SU-DHL-6 (cell line): Measurements from ENCODE around the gene PDE6C.

Experiments used
- H2AFZ ChIP-seq: fragments of 200-600 bp; sonication (generic); 2 replicates; pipeline ENCODE4 v1.6.1; 2014; ENCODE audit warnings: low read depth, mild to moderate bottlenecking, moderate library complexity, mixed read lengths, antibody characterized with exemption, low read length; ENCODE audit not compliant: severe bottlenecking
- H3F3A ChIP-seq: fragments of 200-600 bp; shearing (Covaris generic); 2 replicates; pipeline ENCODE4 v1.6.0; 2016; ENCODE audit warnings: antibody characterized with exemption, mild to moderate bottlenecking; ENCODE audit not compliant: insufficient read depth
- H3K27ac ChIP-seq: fragments of 200-600 bp; sonication (generic); 2 replicates; pipeline ENCODE4 v1.5.1; 2016; ENCODE audit warnings: low read depth, mild to moderate bottlenecking, low read length, moderate library complexity, mixed read lengths
- H3K27me3 ChIP-seq: fragments of 200-600 bp; sonication (generic), shearing (Covaris generic); 2 replicates; pipeline ENCODE4 v1.6.0; 2014; ENCODE audit warnings: mild to moderate bottlenecking, low read length
- H3K36me3 ChIP-seq: fragments of 200-600 bp; sonication (generic); 2 replicates; pipeline ENCODE4 v1.6.1; 2014; ENCODE audit warnings: mild to moderate bottlenecking, low read length, mixed read lengths
- H3K4me2 ChIP-seq: fragments of 300-600, 200-600 bp; shearing (Covaris generic), sonication (generic); 2 replicates; pipeline ENCODE4 v1.6.0; 2014; ENCODE audit warnings: low read length, low read depth, mild to moderate bottlenecking; ENCODE audit not compliant: poor library complexity, severe bottlenecking
- H3K4me3 ChIP-seq: fragments of 200-600 bp; sonication (generic); 2 replicates; pipeline ENCODE4 v1.5.1; 2014; ENCODE audit warnings: antibody characterized with exemption, low read length, mild to moderate bottlenecking, mixed read lengths; ENCODE audit not compliant: insufficient read depth, poor library complexity, severe bottlenecking
- H3K79me2 ChIP-seq: fragments of 200-600 bp; sonication (generic); 2 replicates; pipeline ENCODE4 v1.6.1; 2014; ENCODE audit warnings: mild to moderate bottlenecking, low read length, moderate library complexity; ENCODE audit not compliant: insufficient read depth
- H3K9ac ChIP-seq: fragments of 200-600 bp; sonication (generic); 2 replicates; pipeline ENCODE4 v1.7.0; 2014; ENCODE audit warnings: mild to moderate bottlenecking, low read length
- H3K9me2 ChIP-seq: fragments of 200-600 bp; sonication (generic); replicated peaks from 2 replicates; pipeline ENCODE4 v1.6.1; 2014; ENCODE audit warnings: low read length; ENCODE audit not compliant: insufficient read depth
- H3K9me3 ChIP-seq: fragments of 200-600 bp; sonication (generic); 2 replicates; pipeline ENCODE4 v1.6.1; 2014; ENCODE audit warnings: low read length, mixed read lengths; ENCODE audit not compliant: insufficient read depth
- H4K20me1 ChIP-seq: fragments of 200-600 bp; sonication (generic); 2 replicates; pipeline ENCODE4 v1.6.1; 2014; ENCODE audit warnings: low read depth, mild to moderate bottlenecking, antibody characterized with exemption, low read length, moderate library complexity, mixed read lengths
- EZH2phosphoT487 ChIP-seq: fragments of 200-600 bp; sonication (generic), shearing (Covaris generic); conservative IDR thresholded peaks from 2 replicates; pipeline ENCODE4 v1.6.1; 2018; ENCODE audit warnings: mild to moderate bottlenecking, antibody characterized with exemption, low read length, moderate library complexity, mixed read lengths
- TF ChIP-seq, protein P1 (sequence below): fragments of 200-600 bp; sonication (generic); IDR thresholded peaks from one replicate; pipeline ENCODE4 v1.5.1; 2017; ENCODE audit warnings: antibody characterized with exemption, mild to moderate bottlenecking, low read length, moderate library complexity; ENCODE audit not compliant: insufficient read depth, poor library complexity, severe bottlenecking

Gene PDE6C

DNA sequence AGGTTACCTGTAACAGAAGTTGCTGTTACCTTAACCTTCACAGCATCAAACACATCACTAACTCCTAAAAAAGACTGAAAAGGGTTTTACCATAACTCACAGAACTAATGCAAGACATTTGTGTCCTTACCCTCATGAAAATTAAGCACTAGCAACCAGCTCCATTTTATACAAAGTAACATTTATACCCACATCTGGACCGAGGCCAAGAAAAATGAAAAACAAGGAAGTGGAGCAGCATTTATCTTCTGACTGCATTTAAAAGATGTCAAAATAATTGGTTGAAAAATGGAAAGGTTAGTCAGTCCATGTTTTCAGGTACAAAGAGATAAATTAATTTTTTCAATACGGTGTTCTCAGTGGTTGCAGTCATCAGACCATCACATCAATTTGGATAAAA is 8.2 kb upstream of the PDE6C start:
- no peaks in the 10 kb centered on the region for H4K20me1 ChIP-seq
- TF ChIP-seq EZH2phosphoT487: no peak
- TF ChIP-seq, protein P1, sequence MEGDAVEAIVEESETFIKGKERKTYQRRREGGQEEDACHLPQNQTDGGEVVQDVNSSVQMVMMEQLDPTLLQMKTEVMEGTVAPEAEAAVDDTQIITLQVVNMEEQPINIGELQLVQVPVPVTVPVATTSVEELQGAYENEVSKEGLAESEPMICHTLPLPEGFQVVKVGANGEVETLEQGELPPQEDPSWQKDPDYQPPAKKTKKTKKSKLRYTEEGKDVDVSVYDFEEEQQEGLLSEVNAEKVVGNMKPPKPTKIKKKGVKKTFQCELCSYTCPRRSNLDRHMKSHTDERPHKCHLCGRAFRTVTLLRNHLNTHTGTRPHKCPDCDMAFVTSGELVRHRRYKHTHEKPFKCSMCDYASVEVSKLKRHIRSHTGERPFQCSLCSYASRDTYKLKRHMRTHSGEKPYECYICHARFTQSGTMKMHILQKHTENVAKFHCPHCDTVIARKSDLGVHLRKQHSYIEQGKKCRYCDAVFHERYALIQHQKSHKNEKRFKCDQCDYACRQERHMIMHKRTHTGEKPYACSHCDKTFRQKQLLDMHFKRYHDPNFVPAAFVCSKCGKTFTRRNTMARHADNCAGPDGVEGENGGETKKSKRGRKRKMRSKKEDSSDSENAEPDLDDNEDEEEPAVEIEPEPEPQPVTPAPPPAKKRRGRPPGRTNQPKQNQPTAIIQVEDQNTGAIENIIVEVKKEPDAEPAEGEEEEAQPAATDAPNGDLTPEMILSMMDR: no peak
- H3K27me3 ChIP-seq: no peaks in the 10 kb centered on the region
- no peaks in the 10 kb centered on the region for H3K9me2 ChIP-seq
- no peak overlapping the region for H3K27ac ChIP-seq
- H3K4me3 ChIP-seq: no peak overlapping the region
- H3K4me2 ChIP-seq: no peak overlapping the region
- no peaks in the 10 kb centered on the region for H3F3A ChIP-seq
- no peaks in the 10 kb centered on the region for H3K9me3 ChIP-seq
- no peaks in the 10 kb centered on the region for H3K36me3 ChIP-seq
- no peak overlapping the region for H2AFZ ChIP-seq
- no peaks in the 10 kb centered on the region for H3K79me2 ChIP-seq
- H3K9ac ChIP-seq: no peak overlapping the region

DNA sequence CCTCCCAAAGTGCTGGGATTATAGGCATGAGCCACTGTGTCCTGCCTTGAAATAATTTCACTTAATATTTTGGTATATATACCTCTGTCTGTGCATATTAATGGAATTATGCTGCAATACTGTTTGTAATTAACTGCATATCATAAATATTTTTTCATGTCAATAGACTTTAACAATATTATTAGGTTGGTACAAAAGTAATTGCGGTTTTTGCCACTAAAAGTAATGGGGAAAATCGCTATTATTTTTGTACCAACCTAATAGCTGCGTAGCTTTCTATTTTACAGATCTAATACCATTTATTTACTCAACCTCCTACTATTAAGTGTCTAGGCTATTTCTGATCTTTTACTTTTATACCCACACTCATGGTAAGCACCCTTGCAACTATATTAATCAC is 3.9 kb upstream of the PDE6C start:
- Histone ChIP-seq H3K9me3 (no peaks in the 10 kb centered on the region), H2AFZ (no peak overlapping the region), H3K9ac (no peak overlapping the region), H4K20me1 (no peaks in the 10 kb centered on the region), H3K4me2 (no peak overlapping the region), H3K9me2 (no peaks in the 10 kb centered on the region), H3K27ac (no peak overlapping the region), H3F3A (no peaks in the 10 kb centered on the region), H3K36me3 (no peaks in the 10 kb centered on the region), H3K27me3 (no peaks in the 10 kb centered on the region), H3K4me3 (no peak overlapping the region), H3K79me2 (no peaks in the 10 kb centered on the region)
- TF ChIP-seq EZH2phosphoT487: no peak
- TF ChIP-seq, protein P1: no peak

DNA sequence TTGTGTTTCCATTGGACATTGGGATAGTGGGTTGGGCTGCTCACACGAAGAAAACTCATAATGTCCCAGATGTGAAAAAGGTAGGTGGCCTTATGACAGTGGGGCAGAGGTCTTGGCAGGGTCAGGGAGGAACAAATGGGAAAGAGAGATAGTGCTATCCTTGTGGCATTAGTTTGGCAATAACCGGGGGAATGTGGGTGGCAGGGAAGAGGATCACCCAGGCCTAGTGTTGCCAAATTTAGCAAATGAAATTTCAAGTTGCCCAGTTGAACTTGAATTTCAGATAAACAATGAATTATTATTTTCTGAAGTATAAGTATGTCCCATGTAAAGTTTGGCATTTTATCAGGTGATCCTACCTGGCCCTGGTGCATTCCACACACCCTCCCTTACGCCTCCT is 789 bp downstream of the PDE6C start:
- no peak overlapping the region for H3K4me3 ChIP-seq
- no peaks in the 10 kb centered on the region for H3K36me3 ChIP-seq
- H3K9me2 ChIP-seq: no peaks in the 10 kb centered on the region
- no peaks in the 10 kb centered on the region for H3K79me2 ChIP-seq
- no peaks in the 10 kb centered on the region for H3K9me3 ChIP-seq
- TF ChIP-seq EZH2phosphoT487: no peak
- TF ChIP-seq, protein P1: no peak
- no peak overlapping the region for H2AFZ ChIP-seq
- H4K20me1 ChIP-seq: no peaks in the 10 kb centered on the region
- H3K9ac ChIP-seq: no peak overlapping the region
- H3K4me2 ChIP-seq: no peak overlapping the region
- H3F3A ChIP-seq: no peaks in the 10 kb centered on the region
- H3K27me3 ChIP-seq: no peaks in the 10 kb centered on the region
- H3K27ac ChIP-seq: no peak overlapping the region
